Suprapubic skin (tissue), 4 donors: ENCODE results near the gene SLC25A13. TPM values are rescaled to one million over a fixed set of nuclear protein-coding genes. Genes with fewer than 3 reads are reported as not detected.

Experiments
- DNase-seq, 2 donors: peaks; one replicate each; pipeline ENCODE4 v3.0.0-alpha.2; 2019; ENCODE audit warnings: low spot score in 2 of 2
- H3K27ac ChIP-seq: fragments of 200-600 bp; sonication (generic); one replicate; pipeline ENCODE4 v1.5.1; 2019
- H3K27me3 ChIP-seq: fragments of 200-600 bp; sonication (generic); one replicate; pipeline ENCODE4 v1.5.1; 2019
- H3K36me3 ChIP-seq: fragments of 200-600 bp; sonication (generic); one replicate; pipeline ENCODE4 v1.5.1; 2019
- H3K4me1 ChIP-seq: fragments of 200-600 bp; sonication (generic); one replicate; pipeline ENCODE4 v1.5.1; 2019
- H3K4me3 ChIP-seq: fragments of 200-600 bp; sonication (generic); one replicate; pipeline ENCODE4 v1.5.1; 2019; ENCODE audit warnings: mild to moderate bottlenecking
- H3K9me3 ChIP-seq: fragments of 200-600 bp; sonication (generic); one replicate; pipeline ENCODE4 v1.5.1; 2019
- CTCF ChIP-seq, 2 donors: fragments of 200-600 bp in 1 of 2; fragments of 450-650 bp in 1 of 2; sonication (generic) in 1 of 2; IDR thresholded peaks; one replicate each; pipeline ENCODE4 v1.5.1; 2016 to 2019; ENCODE audit warnings: antibody characterized with exemption in 2 of 2, mild to moderate bottlenecking in 1 of 2, moderate library complexity in 1 of 2
- EP300 ChIP-seq: sonication (generic); formaldehyde crosslinking; IDR thresholded peaks from one replicate; pipeline ENCODE4 v1.6.1; 2017; ENCODE audit warnings: antibody characterized with exemption
- POLR2A ChIP-seq, 2 donors: fragments of 450-650 bp; IDR thresholded peaks; one replicate each; pipeline ENCODE4 v1.6.1; 2017; ENCODE audit warnings: antibody characterized with exemption in 2 of 2, mild to moderate bottlenecking in 2 of 2, moderate library complexity in 2 of 2
- POLR2AphosphoS5 ChIP-seq, 3 donors: sonication (generic); formaldehyde crosslinking; IDR thresholded peaks; one replicate each; pipeline ENCODE4 v1.6.1; 2017; ENCODE audit warnings: antibody characterized with exemption in 3 of 3
- WGBS: methylation state at CpG from one replicate; pipeline ENCODE4 v1.1.5; 2018; 5-methylcytosine and 5-hydroxymethylcytosine counted together
- total RNA-seq, 4 donors: library from RNA; depleted of rRNA; stranded (reverse); fragments of >200 nt; gene quantifications; one replicate each; pipeline ENCODE4 v1.1.0, GENCODE V29; 2016

Gene SLC25A13
- total RNA-seq, 4 donors from 2014 or later, result 35.6 to 55.8 (median 42.5) TPM

DNA sequence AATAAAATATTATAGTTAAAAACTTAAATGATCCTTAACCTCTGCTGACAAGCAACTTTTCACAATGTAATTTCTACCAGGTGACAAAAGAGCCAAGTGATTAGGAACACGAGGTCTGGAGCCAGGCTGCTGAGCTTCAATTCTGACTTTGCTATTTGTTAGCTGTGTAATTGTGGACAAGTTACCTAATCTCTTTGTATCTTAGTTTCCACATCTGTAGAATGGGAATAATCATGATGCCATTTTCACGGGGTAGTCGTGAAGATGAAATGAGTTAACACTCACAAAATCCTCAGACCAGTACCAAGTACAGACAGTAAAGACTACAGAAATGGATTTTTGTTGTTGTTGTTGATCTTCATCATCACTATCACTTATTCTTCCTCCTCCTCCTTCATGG, 144.5 kb downstream of the SLC25A13 start:
- Histone ChIP-seq H3K9me3 (no peaks in the 10 kb centered on the region), H3K36me3 (peaks cover 5% of the 10 kb centered on the region), H3K4me1 (peaks cover 13% of the 10 kb centered on the region), H3K27me3 (no peaks in the 10 kb centered on the region), H3K27ac (no peak overlapping the region), H3K4me3 (no peak overlapping the region)
- WGBS, result 84% methylated on average over 3 of the region's 3 CpGs
- TF ChIP-seq EP300, result no peak
- no peak for TF ChIP-seq POLR2AphosphoS5 (IDR thresholded peaks at IDR 0.05)
- TF ChIP-seq CTCF (IDR thresholded peaks at IDR 0.05), result no peak
- no peak for DNase-seq

DNA sequence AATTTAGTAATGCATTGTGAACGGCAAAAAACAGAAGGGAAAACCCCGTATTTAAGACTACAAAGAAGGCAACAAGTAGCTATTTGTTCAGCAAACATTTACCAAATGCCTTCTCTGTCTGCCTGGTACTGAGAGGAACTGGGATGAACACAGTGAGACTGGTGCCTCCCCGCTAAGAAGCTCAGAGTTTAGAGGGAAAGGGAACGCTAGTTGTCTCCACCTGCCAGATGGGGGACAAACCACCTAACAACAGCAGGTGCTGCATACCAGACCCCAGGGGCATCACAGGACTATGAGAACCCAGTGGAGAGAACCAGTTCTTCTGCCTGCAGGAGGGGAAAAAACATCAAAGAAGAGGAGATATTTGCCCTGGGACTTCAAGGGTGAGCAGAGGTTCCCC, 147.1 kb downstream of the SLC25A13 start:
- peaks cover 10% of the 10 kb centered on the region for H3K36me3 ChIP-seq
- H3K9me3 ChIP-seq, result no peaks in the 10 kb centered on the region
- no peak for DNase-seq
- TF ChIP-seq CTCF (IDR thresholded peaks at IDR 0.05) (no peak), POLR2AphosphoS5 (IDR thresholded peaks at IDR 0.05) (no peak), POLR2A (IDR thresholded peaks at IDR 0.05) (no peak), EP300 (no peak)
- peaks cover 13% of the 10 kb centered on the region for H3K4me1 ChIP-seq
- no peak overlapping the region for H3K4me3 ChIP-seq
- no peak overlapping the region for H3K27ac ChIP-seq
- H3K27me3 ChIP-seq, result no peaks in the 10 kb centered on the region
- WGBS, result 84% methylated on average over 4 of the region's 4 CpGs

DNA sequence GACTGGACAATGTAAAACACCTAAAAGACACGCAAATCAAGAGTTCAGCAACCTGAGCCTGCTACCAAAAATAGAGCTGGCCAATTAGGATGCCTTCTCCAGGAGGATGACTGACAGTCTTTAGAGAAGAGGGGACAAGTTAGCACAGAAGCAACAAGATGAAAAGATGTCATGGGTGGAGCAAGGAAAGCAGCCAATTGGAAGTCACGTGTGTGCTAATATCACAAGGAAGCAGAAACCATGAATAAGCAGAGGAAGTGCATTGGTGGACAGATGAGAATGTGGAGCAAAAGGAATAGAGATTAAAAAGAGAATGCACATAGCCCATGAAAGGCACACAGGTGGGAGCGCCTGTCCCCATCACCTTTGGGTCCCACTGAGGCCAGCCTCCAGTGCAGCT, 148.1 kb downstream of the SLC25A13 start:
- DNase-seq, result no peak
- no peak overlapping the region for H3K27ac ChIP-seq
- no peak overlapping the region for H3K4me3 ChIP-seq
- H3K27me3 ChIP-seq, result no peaks in the 10 kb centered on the region
- 74% methylated on average over 3 of the region's 3 CpGs for WGBS
- peaks cover 12% of the 10 kb centered on the region for H3K4me1 ChIP-seq
- H3K36me3 ChIP-seq, result peaks cover 16% of the 10 kb centered on the region
- H3K9me3 ChIP-seq, result no peaks in the 10 kb centered on the region
- TF ChIP-seq EP300 (no peak), CTCF (IDR thresholded peaks at IDR 0.05) (no peak), POLR2AphosphoS5 (IDR thresholded peaks at IDR 0.05) (no peak), POLR2A (IDR thresholded peaks at IDR 0.05) (no peak)

- Histone ChIP-seq H3K4me3 (no peak overlapping the region), H3K4me1 (peaks cover 4% of the 10 kb centered on the region), H3K27me3 (no peaks in the 10 kb centered on the region), H3K36me3 (peaks cover 23% of the 10 kb centered on the region), H3K27ac (no peak overlapping the region), H3K9me3 (no peaks in the 10 kb centered on the region)
- 56% methylated on average over 5 of the region's 5 CpGs for WGBS
- DNase-seq, result no peak
- TF ChIP-seq POLR2A (IDR thresholded peaks at IDR 0.05), result no peak
- no peak for TF ChIP-seq CTCF (IDR thresholded peaks at IDR 0.05)
- TF ChIP-seq POLR2AphosphoS5 (IDR thresholded peaks at IDR 0.05), result no peak
- TF ChIP-seq EP300, result no peak
Observed at GRCh38 chr7:96169439-96169838, 152.5 kb downstream of the SLC25A13 start.

DNA sequence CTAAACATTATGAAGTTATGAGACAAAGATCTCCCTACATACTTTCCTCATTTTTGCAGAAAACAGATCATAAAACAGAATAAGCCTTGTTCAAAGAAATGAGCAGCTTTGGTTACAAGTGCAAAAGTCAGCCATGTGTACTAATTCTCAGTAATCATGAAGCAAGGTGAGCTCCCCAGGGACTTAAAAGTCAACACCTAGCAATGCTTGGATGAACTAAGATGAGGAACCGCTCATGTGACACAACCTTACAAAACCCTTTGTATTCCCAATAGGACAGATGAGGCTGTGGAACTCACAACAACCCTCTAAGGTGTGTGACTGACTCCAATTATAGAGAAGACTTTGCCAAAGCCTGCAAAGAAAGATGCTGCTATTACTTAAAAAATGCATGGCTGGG, 154.5 kb downstream of the SLC25A13 start:
- WGBS, result 87% methylated on average over 1 of the region's 1 CpG
- peaks cover 33% of the 10 kb centered on the region for H3K36me3 ChIP-seq
- no peak for TF ChIP-seq POLR2AphosphoS5 (IDR thresholded peaks at IDR 0.05)
- no peak for TF ChIP-seq POLR2A (IDR thresholded peaks at IDR 0.05)
- no peak for TF ChIP-seq CTCF (IDR thresholded peaks at IDR 0.05)
- no peak for TF ChIP-seq EP300

More for the DNA sequence above, 154.5 kb downstream of the SLC25A13 start:
- no peak for DNase-seq
- H3K27ac ChIP-seq, result no peak overlapping the region
- no peak overlapping the region for H3K4me3 ChIP-seq
- no peaks in the 10 kb centered on the region for H3K4me1 ChIP-seq
- H3K27me3 ChIP-seq, result no peaks in the 10 kb centered on the region
- no peaks in the 10 kb centered on the region for H3K9me3 ChIP-seq
